DMS 273 treated with DMSO at 0.1 percent for 48 hours (cell line): ENCODE measurements around the gene WDR37.
"Not testable (repeated sequence)": the region's sequence is repeated elsewhere in the genome, so short reads cannot be mapped to it uniquely, and the experiment has no call there.

Experiments
- DNase-seq: peaks from one replicate; lab custom pipeline; 2025; lab: John Stamatoyannopoulos, UW

WDR37 gene

DNA sequence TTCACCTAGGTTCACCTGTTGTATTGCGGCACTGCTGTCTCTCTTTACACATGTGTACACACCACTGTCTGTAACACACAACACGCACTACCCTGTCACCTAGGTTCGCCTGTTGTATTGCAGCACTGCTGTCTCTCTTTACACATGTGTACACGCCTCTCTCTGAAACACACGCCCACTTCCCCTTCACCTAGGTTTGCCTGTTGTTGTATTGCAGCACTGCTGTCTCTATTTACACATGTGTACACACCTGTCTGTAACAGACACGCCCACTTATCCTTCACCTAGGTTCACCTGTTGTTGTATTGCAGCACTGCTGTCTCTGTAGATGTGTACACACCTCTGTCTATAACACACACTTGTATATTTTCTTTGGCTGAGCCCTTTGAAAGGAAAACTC lies 51.5 kb downstream of the WDR37 start:
- DNase-seq, result no peak

DNA sequence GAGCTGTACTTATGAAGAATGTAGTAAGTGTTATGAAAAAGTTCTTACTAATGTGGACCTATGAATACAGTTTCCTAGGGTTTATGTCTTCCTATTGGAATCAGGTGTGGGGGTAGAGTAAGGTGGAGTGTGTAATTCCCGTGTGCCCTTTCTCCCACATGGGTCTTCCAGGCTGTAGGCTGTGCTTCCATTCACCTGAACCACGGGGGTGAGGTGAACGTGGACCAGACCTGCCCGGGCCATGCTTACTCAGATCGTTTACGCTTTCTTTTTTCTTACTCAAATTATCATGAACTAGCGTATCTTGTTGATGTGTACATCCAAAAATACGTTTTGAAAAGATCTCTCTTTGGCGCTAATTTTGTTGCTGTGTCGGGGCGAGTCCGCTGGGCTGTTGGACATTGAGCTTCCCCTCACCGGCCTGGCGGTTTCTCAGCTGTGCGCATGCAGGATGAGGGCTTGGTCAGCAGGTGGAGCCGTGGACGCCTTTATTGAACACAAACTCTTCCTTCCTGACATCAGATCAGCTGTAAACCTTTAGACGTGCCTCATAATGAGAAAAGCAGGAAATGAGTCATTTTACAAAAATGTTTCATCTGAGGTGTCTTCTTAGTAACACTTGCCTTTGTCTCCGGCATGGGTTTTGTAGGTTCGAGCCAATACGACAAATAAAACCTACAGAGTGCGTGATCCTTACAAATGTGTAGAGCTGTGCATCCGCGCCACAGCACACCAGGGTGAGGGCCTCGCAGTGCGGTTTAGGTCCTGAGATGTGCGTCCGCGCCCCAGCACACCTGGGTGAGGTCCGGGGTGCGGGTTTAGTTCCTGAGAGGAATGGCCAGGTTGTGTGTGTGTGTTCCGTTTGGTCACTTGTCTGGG lies 53.8 kb downstream of the WDR37 start:
- no peak for DNase-seq

DNA sequence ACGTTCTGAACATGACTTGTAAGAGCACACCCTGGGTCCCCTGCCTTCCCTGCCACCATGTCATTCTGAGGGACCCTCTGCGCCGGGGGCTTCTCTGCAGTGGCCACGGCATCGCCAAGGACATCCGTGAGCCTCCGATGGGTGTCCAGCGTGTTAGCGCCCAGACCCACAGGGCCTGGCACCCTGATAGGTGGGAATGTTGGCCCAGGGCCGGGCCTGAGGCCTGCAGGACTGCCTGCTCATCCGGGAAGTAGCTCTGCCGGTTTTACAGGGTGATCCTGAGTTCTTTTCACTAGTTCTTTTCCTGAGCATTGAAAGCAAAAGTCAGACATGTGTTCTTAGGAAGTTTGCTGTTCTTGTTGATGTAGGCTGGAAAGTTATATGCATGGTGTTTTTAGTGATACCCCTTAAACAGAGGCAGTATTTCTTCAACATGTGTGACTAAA lies 54.5 kb downstream of the WDR37 start:
- DNase-seq, result no peak

DNA sequence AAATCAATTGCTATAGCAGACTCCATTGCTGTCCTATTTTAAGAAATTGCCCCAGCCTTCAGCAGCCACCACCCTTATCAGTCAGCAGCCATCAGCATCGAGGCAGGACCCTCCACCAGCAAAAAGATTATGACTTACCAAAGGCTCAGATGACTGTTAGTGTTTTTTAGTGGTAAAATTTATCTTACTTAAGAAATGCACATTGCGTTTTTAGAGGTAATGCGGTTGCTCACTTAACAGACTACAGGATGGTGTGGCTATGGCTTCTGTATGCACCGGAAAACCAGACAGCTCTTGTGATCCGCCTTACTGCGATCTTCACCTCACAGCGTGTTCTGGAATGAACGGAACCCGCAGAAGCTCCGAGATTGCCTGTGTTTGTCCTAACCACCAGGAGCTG lies 58.1 kb downstream of the WDR37 start:
- no peak for DNase-seq

DNA sequence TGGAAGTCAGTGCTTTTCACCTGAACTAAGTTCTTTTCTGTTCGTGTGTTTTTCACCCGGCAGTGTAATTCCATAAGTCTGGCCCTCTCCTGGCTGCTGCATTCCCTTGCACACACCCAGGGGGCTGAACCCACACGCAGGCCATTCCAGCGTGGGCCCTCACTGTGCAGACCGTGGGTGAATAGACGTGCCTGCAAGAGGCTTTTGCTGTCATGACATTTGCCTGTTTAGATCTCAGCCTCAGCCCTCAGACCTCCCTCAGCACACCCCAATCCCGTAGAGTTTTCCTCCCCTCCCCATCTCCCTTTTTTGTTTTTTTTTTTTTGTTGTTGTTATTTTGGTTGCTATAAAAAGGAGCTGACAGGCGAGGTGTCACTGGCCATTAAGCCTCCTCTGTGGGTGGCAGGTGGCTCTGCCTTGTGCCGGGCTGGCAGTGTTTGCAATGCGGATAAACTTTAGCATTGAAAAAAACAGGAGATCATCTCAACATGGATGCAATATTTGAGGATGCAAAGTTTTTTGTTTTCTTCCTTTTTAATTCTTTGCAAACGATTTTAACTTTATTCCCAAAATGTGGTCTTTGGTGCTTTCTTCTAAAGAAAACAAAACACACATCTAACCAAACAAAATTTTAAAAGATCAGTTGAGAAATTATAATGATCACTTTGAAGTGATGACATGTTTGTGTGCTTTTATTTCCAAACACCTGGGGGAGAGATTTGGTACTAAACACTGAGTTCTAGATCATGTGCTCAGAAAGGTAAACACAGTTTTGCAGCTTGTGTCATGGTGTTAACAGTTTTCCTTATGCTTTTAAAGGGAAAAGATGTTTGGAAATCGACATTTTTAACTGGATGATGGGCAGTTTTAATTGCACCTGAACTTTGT lies 58.8 kb downstream of the WDR37 start:
- DNase-seq, result no peak

DNA sequence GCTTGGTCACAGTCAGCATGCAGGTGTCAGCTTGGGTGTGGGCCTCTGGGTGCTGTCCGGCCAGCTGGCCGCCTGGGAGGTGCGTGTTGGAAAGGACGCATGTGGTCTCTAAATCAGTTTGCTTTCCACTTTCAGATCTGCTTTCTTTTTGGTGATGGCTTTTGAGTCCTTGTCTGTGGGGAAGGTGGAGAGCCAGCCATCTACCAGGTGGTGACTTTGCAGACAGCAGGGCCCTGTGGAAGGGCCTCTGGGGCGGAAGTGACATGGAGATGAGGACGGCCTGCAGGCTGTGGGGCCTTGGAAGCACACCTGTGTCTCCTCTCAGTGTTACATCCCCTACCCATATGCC lies 59.4 kb downstream of the WDR37 start:
- DNase-seq, result no peak

DNA sequence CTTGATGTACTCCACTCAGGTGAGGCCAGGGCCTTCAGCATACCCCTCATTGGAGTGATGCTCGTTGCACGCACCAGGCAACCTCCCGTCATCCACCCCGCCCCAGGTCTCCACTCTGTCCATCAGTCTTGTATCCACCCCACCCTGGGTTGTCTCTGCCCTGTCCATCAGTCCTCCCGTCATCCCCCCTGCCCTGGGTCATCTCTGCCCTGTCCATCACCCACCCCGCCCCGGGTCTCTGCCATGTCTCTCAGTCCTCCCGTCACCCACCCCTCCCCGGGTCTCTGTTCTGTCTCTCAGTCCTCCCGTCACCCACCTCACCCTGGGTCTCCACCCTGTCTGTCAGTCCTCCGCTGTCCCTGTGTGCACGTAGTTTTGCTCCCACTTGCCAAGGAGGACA lies 59.9 kb downstream of the WDR37 start:
- no peak for DNase-seq

DNA sequence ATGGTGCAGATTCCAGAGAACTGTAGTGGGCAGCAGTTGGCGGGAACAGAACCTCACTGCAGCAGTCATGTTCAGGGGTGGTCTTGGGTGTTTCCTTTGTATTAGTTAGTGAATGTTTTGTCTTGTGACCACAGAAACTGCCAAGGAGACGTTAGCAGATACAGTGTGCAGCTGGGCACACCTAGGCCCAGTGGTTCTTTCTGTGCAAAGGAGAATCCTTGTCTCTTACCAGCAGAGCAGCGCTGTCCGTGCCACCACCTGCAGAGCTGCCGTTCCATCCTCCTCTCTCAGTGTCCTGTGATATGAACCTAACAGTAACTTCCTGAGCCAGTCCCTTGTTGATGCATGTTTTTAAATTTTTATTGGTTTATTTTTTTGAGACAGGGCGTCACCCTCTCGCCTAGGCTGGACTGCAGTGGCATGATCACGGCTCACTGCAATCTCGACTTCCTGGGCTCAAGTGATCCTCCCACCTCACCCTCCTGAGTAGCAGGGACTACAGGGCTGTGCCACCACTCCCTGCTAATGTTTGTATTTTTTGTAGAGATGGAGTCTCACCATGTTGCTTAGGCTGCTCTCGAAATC lies 60.6 kb downstream of the WDR37 start:
- no peak for DNase-seq

DNA sequence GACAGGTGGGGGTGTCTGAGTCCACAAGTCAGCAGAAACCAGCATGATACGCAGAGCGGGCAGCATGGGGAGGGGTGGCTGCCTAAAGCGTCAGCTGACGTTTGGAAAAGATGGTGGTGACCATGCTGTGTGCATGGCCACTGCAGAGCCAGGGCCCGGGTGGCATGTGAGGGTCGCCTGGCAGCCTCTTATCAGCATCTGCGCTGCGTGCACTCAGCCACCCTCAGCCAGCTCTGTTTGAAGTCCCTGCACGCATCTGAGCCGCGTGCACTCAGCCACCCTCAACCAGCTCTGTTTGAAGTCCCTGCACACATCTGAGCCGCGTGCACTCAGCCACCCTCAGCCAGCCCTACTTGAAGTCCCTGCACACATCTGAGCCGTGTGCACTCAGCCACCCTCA lies 61.5 kb downstream of the WDR37 start:
- DNase-seq, result no peak

DNA sequence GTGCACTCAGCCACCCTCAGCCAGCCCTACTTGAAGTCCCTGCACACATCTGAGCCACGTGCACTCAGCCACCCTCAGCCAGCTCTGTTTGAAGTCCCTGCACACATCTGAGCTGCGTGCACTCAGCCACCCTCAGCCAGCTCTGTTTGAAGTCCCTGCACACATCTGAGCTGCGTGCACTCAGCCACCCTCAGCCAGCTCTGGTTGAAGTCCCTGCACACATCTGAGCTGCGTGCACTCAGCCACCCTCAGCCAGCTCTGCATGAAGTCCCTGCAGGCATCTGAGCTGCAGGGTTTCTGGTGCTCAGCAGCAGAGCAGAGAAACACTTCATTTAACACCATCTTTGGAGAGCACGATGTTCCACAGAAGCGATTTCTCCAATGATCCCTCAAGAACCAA lies 62.1 kb downstream of the WDR37 start:
- DNase-seq, result not testable (repeated sequence)

DNA sequence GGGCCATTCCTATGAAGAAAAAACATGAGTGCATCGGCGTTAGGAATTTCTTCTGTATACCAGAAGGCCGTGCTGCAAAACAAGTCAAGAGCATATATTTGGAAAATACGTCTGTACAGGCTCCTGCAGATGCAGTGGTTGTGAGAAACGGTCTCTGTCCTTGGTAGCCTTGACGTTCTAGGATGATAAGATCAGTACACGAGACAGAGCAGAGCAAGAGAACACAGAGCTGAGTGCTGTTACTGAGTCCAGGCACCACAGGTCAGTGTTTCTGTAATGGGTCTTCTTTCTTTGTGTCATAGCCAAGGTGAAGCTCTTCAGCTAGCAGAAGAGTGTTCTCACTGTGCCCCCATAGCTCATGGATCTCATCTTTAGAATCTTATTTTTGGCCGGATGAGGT lies 62.8 kb downstream of the WDR37 start:
- DNase-seq, result no peak

DNA sequence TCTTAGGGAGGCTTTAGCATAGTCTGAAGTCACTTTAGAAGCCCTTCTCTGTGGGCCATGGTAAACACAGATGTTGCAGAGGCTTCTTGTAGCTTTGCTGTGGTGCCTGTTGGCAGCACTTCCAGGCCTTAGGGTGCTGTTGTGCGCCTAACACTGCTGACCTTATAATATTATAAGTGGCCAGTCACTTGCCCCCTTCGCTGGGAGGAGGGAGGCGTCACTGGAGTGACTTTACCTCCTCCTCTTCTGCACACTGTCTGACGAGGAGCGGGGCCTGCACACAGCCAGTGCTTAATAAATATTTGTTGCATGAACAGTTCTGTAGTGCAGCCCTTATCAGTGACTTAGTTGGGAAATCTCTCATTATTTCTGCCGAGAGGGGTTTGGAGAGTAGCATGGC lies 63.3 kb downstream of the WDR37 start:
- DNase-seq, result no peak

DNA sequence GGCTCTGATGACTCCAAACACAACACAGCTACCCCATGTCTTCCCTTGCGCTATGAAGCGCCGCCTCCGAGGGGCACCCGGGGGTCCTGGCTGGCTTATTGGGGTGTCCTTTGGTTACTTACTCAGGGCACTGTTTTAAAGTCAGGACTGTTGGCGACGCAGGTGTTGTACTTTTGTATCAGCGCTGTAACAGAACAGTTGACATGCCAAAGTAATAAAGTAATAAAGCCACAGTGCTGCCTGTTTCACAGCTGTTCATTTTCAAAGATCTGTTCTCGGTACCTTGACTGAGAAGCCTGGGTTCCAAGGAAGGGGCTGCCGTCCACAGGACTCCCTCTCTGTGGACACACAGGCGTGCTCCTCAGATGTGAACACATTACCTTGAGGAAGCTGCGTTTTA lies 64.1 kb downstream of the WDR37 start:
- no peak for DNase-seq

DNA sequence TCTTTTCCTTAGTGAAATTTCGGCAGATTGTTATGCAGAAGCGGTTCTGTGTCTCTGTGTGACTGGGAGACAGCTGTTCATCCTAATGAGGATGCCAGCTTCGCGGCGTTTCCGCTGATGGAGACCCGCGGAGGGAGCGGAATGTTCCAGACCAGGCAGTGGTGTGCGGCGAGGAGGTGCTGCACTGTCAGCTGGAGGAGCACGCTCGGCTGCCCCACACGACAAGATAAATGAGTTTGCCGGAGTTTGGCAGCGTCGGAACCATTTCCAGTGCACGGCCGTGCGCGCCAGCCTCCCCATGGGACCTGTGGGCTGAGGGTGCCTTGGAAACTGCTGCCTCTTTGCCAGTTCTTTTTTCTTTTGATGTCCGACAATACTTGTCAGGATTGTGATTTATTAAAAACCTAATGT lies 64.6 kb downstream of the WDR37 start:
- no peak for DNase-seq

DNA sequence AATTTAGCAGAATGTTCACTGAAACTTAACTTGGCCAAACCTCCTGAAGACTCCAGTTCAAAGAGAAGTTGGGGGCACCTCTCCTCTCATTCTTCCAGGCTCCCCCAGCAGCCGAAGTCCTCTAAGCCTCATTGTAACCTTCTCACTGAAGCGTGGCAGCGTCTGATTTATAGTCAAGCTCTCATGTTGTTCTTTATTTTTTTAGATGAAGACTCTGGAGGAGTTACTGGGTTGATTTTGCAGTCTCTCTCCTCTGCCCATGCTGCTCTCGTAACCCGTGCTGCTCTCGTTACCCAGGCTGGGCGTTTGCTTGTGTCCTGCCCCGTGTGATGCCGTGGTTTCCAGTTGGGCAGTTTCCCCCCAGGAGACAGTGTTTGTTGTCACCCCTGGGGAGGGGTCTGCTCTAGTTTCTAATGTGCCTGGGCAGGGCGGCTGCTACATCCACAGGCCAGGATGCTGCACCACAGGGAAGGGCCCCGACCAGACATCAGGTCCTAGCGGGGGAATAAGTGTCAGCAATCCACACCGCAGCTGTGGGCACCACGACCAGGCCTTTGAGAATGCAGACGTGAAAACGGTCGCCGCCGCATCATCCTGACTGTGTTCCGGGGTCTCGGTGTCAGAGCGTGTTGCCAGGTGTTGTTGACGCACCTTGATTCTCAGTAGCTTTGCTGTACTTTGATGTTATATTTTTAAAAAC lies 65.2 kb downstream of the WDR37 start:
- no peak for DNase-seq

DNA sequence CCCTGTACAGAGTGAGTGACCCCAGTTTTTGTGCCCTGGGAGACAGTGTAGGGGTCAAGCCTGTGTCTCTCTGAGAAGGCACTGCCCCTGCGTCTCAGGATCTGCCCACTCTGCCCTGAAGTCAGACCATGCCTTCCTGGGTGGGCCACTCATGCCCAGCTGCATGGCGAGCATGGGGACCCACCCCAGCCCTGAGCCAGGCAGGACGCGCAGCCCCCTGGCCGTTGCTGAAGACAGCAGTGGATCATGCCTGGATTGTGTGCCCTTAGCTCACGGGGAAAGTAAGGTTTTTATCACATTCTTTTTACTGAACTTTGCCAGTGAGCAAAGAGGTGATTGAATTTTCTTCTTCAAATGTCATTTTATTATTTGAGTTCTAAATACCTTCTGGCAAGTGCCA lies 66.2 kb downstream of the WDR37 start:
- no peak for DNase-seq

DNA sequence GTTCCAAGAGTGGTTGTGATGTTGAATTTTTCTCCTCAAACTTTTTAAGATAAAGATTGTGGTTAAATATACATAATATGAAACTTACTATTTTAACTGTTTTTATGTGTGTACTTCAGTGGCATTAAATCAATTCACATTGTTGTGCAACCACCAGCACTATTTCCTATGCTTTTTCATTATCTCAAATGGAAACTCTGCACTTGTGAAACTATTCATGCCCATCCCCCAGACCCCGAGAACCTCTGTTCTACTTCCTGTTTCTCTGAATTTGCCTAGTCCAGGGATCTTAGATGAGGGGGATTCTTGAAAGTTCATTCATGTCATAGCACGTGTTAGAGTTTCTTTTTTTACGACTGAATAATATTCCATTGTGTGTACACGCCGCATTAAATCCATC lies 67.0 kb downstream of the WDR37 start:
- DNase-seq, result no peak

DNA sequence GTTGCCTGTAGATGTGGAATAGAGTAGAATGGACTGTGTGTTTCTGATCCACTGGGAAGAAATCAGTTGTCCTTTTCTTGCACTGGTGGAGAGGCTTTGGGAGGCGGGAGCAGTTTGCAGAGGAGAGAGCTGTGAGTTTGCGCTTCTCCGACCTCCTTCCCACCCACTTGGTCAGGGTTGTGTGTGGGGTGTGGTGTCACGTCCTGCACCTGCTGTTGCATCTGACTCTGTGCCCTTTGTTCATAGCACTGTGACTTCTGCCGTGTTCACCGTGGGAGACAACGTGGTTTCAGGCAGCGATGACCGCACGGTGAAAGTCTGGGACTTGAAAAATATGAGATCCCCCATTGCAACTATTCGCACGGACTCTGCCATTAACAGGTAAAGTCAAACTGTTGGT lies 67.8 kb downstream of the WDR37 start:
- no peak for DNase-seq

DNA sequence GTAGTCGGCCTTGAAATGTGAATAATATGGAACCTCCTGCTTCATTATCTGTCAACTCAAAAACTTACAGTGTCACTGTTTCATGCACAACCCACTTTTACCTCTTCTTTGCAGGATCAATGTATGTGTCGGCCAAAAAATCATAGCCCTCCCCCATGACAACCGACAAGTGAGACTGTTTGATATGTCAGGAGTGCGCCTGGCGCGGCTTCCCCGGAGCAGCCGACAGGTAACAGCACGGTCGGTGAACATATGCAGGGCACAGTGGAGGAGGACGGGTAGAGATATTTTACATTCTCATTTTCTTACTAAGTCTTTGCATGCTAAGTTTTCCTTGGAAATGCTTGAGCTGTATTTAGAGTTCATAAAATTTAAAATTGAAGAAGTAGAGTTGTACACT lies 68.6 kb downstream of the WDR37 start:
- DNase-seq, result no peak

DNA sequence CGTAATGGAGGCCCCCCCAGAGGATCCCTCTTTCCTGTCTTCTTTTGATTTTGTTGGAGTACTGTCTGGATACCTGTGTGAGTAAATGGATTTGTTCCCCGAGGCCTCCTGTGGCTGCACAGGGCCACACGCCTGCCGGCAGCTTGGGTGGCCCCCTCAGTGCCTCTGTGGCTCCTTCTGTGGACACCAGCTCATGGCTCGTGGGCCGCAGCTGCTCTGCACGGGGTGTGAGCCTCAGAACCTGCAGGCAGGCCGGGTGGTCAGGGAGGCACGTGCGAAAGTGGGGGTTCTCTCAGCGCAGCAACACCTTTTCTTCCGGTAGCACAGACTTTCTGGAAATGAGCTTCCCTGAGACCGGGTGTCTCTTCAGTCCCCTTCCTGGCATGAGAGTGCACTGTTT lies 70.3 kb downstream of the WDR37 start:
- DNase-seq, result no peak

DNA sequence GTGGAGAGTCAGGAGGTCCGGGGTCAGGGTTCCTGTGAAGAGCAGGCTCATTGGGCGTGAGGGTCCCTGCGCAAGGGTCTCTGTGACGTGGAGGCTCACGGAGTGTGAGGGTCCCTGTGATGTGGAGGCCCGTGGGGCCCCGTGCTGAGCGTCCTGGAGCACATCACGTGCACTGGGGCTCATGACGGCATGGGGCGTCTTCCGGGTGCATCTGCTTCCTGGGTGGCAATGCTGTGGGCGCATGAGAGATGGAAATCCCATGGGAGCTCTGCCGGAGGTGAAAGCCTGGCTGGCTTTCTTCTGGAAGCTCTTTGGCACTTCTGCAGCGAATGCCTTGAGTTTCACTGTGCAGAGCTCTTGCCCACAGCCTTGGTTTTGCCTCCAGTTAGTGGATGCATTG lies 71.4 kb downstream of the WDR37 start:
- DNase-seq, result no peak

DNA sequence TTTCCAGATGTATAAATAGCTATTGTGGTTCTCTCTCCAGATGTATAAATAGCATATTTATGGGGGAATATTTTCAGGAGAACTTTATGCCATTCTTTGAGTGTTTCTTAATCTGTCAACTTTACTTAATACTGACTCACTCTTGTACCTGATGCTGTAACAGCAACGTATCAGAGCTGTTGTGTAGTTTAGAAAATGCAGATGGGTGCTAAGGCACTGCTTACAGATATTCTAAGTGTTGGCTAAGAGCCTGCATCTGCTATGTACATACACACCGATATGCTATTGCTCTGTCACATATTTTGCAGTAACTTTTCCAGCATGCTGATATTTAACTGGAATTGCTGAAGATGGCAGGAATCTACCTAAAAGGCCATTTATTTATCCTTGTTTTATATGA lies 71.9 kb downstream of the WDR37 start:
- DNase-seq, result no peak
